Uterus (tissue), 2 donors: ENCODE measurements around the gene SEMA6B.

Experiments used
- POLR2A ChIP-seq, 2 donors: fragments of 450-650 bp; IDR thresholded peaks; one replicate each; pipeline ENCODE4 v1.6.1; 2016; ENCODE audit warnings: antibody characterized with exemption in 2 of 2, mild to moderate bottlenecking in 1 of 2, moderate library complexity in 1 of 2
- TF ChIP-seq, protein P1 (sequence below), 4 experiments: fragments of 200-600 bp in 2 of 4; fragments of 450-650 bp in 2 of 4; sonication (generic) in 2 of 4; IDR thresholded peaks; one replicate each; pipeline ENCODE4 v1.5.1; 2016 to 2019; ENCODE audit warnings: antibody characterized with exemption in 4 of 4, mild to moderate bottlenecking in 2 of 4, moderate library complexity in 1 of 4

DNA sequence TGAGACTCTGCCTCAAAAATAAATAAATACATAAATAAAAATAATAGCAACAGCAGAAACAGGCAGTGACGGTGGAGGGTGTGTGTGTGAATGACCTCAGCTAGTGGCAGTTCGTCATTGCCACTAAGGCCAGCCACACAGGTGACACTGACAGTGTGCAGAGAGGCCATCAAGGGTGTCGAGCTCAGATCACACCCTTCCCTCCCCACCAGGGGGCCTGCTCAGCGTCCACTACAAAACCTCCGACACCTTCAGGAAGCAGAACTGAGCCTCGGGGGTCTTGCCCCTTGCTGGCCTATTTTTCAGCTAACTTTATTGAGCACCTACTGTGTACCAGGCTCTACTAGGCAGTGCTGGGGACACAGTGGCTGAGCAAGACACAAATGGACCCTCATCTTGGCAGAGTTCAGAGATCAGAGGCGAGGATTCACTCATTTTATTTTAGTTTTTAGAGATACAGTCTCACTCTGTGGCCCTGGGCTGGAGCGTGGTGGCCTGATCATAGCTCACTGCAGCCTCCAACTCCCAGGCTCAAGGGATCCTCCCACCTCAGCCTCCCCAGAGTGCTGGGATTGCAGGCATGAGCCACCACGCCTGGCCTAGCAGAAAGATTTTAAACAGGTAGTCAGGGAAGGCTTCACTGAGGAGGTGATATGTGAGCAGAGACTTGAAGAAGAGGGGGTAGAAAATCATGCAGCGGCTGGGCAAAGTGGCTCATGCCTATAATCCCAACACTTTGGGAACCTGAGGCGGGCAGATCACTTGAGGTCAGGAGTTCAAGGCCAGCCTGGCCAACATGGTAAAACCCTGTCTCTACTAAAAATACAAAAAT lies 30.3 kb upstream of the SEMA6B start:
- TF ChIP-seq, protein P1, sequence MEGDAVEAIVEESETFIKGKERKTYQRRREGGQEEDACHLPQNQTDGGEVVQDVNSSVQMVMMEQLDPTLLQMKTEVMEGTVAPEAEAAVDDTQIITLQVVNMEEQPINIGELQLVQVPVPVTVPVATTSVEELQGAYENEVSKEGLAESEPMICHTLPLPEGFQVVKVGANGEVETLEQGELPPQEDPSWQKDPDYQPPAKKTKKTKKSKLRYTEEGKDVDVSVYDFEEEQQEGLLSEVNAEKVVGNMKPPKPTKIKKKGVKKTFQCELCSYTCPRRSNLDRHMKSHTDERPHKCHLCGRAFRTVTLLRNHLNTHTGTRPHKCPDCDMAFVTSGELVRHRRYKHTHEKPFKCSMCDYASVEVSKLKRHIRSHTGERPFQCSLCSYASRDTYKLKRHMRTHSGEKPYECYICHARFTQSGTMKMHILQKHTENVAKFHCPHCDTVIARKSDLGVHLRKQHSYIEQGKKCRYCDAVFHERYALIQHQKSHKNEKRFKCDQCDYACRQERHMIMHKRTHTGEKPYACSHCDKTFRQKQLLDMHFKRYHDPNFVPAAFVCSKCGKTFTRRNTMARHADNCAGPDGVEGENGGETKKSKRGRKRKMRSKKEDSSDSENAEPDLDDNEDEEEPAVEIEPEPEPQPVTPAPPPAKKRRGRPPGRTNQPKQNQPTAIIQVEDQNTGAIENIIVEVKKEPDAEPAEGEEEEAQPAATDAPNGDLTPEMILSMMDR (IDR thresholded peaks at IDR 0.05) = no peak
- no peak for TF ChIP-seq POLR2A (IDR thresholded peaks at IDR 0.05)
